HEK293 (cell line): ENCODE data around the gene TSC22D2.

Source experiments
- EGR2 ChIP-seq: fragments of 450-650 bp; formaldehyde crosslinking; IDR thresholded peaks from 2 replicates; pipeline ENCODE4 v1.5.1; 2016; ENCODE audit warnings: low read depth, missing biosample characterization, missing genetic modification characterization
- FEZF1 ChIP-seq: fragments of 450-650 bp; formaldehyde crosslinking; IDR thresholded peaks from 2 replicates; pipeline ENCODE4 v1.5.1; 2016; ENCODE audit warnings: missing biosample characterization, missing genetic modification characterization
- GLI4 ChIP-seq: fragments of 450-650 bp; formaldehyde crosslinking; IDR thresholded peaks from 2 replicates; pipeline ENCODE4 v1.5.1; 2016; ENCODE audit warnings: missing biosample characterization, missing genetic modification characterization
- GLIS1 ChIP-seq: fragments of 450-650 bp; formaldehyde crosslinking; IDR thresholded peaks from 2 replicates; pipeline ENCODE4 v1.5.1; 2016; ENCODE audit warnings: missing biosample characterization, missing genetic modification characterization
- SP3 ChIP-seq: fragments of 450-650 bp; formaldehyde crosslinking; IDR thresholded peaks from 2 replicates; pipeline ENCODE4 v1.5.1; 2016; ENCODE audit warnings: missing biosample characterization, missing genetic modification characterization
- YY2 ChIP-seq: fragments of 450-650 bp; formaldehyde crosslinking; IDR thresholded peaks from 2 replicates; pipeline ENCODE4 v1.5.1; 2016; ENCODE audit warnings: missing biosample characterization, missing genetic modification characterization
- ZFHX2 ChIP-seq: fragments of 450-650 bp; formaldehyde crosslinking; conservative IDR thresholded peaks from 2 replicates; pipeline ENCODE4 v1.5.1; 2016; ENCODE audit warnings: missing biosample characterization, missing genetic modification characterization
- ZNF157 ChIP-seq: fragments of 450-650 bp; formaldehyde crosslinking; IDR thresholded peaks from 2 replicates; pipeline ENCODE4 v1.5.1; 2016; ENCODE audit warnings: missing biosample characterization, missing genetic modification characterization
- ZNF223 ChIP-seq: fragments of 450-650 bp; formaldehyde crosslinking; IDR thresholded peaks from 2 replicates; pipeline ENCODE4 v1.5.1; 2016; ENCODE audit warnings: missing biosample characterization, missing genetic modification characterization
- ZNF292 ChIP-seq: fragments of 450-650 bp; formaldehyde crosslinking; IDR thresholded peaks from 2 replicates; pipeline ENCODE4 v1.5.1; 2016; ENCODE audit warnings: low read depth, missing biosample characterization, missing genetic modification characterization, borderline replicate concordance
- ZNF350 ChIP-seq: fragments of 450-650 bp; formaldehyde crosslinking; IDR thresholded peaks from 2 replicates; pipeline ENCODE4 v1.5.0; 2017; ENCODE audit warnings: missing biosample characterization, mild to moderate bottlenecking, missing genetic modification characterization
- ZNF404 ChIP-seq: fragments of 450-650 bp; formaldehyde crosslinking; IDR thresholded peaks from 2 replicates; pipeline ENCODE4 v1.5.1; 2017; ENCODE audit warnings: missing biosample characterization, missing genetic modification characterization
- ZNF473 ChIP-seq: fragments of 450-650 bp; formaldehyde crosslinking; IDR thresholded peaks from 2 replicates; pipeline ENCODE4 v1.5.1; 2017; ENCODE audit warnings: missing biosample characterization, missing genetic modification characterization
- ZNF558 ChIP-seq: fragments of 450-650 bp; formaldehyde crosslinking; IDR thresholded peaks from 2 replicates; pipeline ENCODE4 v1.5.1; 2016; ENCODE audit warnings: missing biosample characterization, missing genetic modification characterization
- ZNF654 ChIP-seq: fragments of 450-650 bp; formaldehyde crosslinking; IDR thresholded peaks from 2 replicates; pipeline ENCODE4 v1.5.1; 2016; ENCODE audit warnings: low read depth, missing biosample characterization, missing genetic modification characterization
- ZNF658 ChIP-seq: fragments of 450-650 bp; formaldehyde crosslinking; IDR thresholded peaks from 2 replicates; pipeline ENCODE4; 2016; ENCODE audit warnings: missing biosample characterization, missing genetic modification characterization
- ZNF707 ChIP-seq: fragments of 450-650 bp; formaldehyde crosslinking; IDR thresholded peaks from 2 replicates; pipeline ENCODE4 v1.5.1; 2016; ENCODE audit warnings: missing biosample characterization, missing genetic modification characterization
- ZNF76 ChIP-seq: fragments of 450-650 bp; formaldehyde crosslinking; IDR thresholded peaks from 2 replicates; pipeline ENCODE4; 2016; ENCODE audit warnings: low read depth, missing biosample characterization, missing genetic modification characterization, borderline replicate concordance
- ZNF792 ChIP-seq: fragments of 450-650 bp; formaldehyde crosslinking; IDR thresholded peaks from 2 replicates; pipeline ENCODE4 v1.5.1; 2016; ENCODE audit warnings: missing biosample characterization, missing genetic modification characterization
- TF ChIP-seq, protein P1 (sequence below): fragments of 450-650 bp; formaldehyde crosslinking; IDR thresholded peaks from 2 replicates; pipeline ENCODE4 v1.5.1; 2016; ENCODE audit warnings: missing biosample characterization, missing genetic modification characterization
- TF ChIP-seq, protein P2 (sequence below): fragments of 450-650 bp; formaldehyde crosslinking; IDR thresholded peaks from 2 replicates; pipeline ENCODE4 v1.5.1; 2017; ENCODE audit warnings: missing biosample characterization, missing genetic modification characterization
- TF ChIP-seq, protein P3 (sequence below): fragments of 450-650 bp; formaldehyde crosslinking; IDR thresholded peaks from 2 replicates; pipeline ENCODE4 v1.5.1; 2016; ENCODE audit warnings: missing biosample characterization, missing genetic modification characterization
- TF ChIP-seq, protein P4 (sequence below): fragments of 450-650 bp; IDR thresholded peaks from 2 replicates; pipeline ENCODE4 v1.5.1; 2018; ENCODE audit warnings: missing biosample characterization, missing genetic modification characterization
- TF ChIP-seq, protein P5 (sequence below): fragments of 450-650 bp; formaldehyde crosslinking; IDR thresholded peaks from 2 replicates; pipeline ENCODE4 v1.5.1; 2016; ENCODE audit warnings: missing biosample characterization, missing genetic modification characterization, borderline replicate concordance
- TF ChIP-seq, protein P6 (sequence below): fragments of 450-650 bp; formaldehyde crosslinking; IDR thresholded peaks from 2 replicates; pipeline ENCODE4 v1.5.1; 2016; ENCODE audit warnings: missing biosample characterization, missing genetic modification characterization

Gene TSC22D2

DNA sequence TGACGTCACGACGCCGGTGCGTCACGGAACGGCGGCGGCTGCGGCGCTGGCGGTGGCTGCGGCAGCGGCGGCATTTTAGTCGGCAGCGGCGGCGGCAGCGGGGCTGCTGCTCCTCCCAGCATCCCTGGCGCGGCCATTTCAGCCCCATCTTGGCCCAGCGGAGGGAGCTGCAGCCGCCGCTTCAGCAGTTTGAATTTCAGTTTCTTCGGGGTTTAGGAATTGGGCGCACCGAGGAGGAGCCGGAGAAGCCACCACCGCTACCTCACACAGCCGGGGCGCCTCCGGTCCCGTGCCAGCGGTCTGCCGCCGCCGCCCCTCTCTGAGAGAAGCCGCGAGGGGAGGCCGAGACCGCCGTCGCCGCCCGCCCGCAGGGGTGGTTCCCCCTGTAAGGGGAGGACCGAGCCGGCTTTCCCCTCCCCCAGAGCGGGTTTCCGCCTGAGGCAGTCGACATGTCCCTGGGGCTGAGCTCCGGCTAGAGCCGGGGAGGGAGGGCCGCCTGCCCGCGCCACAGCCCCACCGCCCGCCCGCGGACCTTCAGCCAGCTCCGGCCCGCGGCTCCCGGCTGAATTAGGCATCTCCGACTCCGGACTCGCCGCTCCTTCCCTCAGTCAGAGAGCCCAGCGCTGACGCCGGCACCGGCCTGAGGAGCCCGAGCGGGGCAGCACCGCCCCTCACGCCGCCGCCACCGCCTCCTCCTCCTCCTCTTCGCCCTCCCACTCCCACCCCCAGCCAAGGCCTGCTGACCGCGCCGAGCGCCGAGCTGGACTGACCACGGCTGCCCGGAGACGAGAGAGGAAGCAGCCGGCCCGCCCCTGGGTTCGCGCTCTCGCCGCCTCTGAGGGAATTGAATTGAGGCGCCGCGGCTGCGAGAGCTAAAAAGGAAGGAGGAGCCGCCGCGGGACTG is at the start of gene TSC22D2 (continued):
- TF ChIP-seq, protein P1, sequence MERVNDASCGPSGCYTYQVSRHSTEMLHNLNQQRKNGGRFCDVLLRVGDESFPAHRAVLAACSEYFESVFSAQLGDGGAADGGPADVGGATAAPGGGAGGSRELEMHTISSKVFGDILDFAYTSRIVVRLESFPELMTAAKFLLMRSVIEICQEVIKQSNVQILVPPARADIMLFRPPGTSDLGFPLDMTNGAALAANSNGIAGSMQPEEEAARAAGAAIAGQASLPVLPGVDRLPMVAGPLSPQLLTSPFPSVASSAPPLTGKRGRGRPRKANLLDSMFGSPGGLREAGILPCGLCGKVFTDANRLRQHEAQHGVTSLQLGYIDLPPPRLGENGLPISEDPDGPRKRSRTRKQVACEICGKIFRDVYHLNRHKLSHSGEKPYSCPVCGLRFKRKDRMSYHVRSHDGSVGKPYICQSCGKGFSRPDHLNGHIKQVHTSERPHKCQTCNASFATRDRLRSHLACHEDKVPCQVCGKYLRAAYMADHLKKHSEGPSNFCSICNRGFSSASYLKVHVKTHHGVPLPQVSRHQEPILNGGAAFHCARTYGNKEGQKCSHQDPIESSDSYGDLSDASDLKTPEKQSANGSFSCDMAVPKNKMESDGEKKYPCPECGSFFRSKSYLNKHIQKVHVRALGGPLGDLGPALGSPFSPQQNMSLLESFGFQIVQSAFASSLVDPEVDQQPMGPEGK (tag by site-specific recombination), result peak; percentile 53
- TF ChIP-seq SP3 (tag by site-specific recombination) (peak; percentile 85), YY2 (tag by site-specific recombination) (peak; percentile 45; the same call in 1 of the 2 replicates), ZNF76 (tag by site-specific recombination) (peak; percentile 82), ZNF350 (tag by site-specific recombination) (no peak), ZNF223 (tag by site-specific recombination) (no peak), ZNF792 (tag by site-specific recombination) (no peak), ZNF707 (tag by site-specific recombination) (no peak), ZNF157 (tag by site-specific recombination) (no peak), ZNF658 (tag by site-specific recombination) (no peak), ZFHX2 (peak; percentile 81), ZNF404 (no peak), FEZF1 (tag by site-specific recombination) (no peak), GLI4 (tag by site-specific recombination) (no peak), ZNF654 (no peak), ZNF558 (tag by site-specific recombination) (no peak), GLIS1 (peak; percentile 50), ZNF473 (no peak), ZNF292 (tag by site-specific recombination) (no peak), EGR2 (tag by site-specific recombination) (peak; percentile 77)
- TF ChIP-seq, protein P2, sequence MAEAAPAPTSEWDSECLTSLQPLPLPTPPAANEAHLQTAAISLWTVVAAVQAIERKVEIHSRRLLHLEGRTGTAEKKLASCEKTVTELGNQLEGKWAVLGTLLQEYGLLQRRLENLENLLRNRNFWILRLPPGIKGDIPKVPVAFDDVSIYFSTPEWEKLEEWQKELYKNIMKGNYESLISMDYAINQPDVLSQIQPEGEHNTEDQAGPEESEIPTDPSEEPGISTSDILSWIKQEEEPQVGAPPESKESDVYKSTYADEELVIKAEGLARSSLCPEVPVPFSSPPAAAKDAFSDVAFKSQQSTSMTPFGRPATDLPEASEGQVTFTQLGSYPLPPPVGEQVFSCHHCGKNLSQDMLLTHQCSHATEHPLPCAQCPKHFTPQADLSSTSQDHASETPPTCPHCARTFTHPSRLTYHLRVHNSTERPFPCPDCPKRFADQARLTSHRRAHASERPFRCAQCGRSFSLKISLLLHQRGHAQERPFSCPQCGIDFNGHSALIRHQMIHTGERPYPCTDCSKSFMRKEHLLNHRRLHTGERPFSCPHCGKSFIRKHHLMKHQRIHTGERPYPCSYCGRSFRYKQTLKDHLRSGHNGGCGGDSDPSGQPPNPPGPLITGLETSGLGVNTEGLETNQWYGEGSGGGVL (tag by site-specific recombination), result peak; percentile 66
- TF ChIP-seq, protein P3, sequence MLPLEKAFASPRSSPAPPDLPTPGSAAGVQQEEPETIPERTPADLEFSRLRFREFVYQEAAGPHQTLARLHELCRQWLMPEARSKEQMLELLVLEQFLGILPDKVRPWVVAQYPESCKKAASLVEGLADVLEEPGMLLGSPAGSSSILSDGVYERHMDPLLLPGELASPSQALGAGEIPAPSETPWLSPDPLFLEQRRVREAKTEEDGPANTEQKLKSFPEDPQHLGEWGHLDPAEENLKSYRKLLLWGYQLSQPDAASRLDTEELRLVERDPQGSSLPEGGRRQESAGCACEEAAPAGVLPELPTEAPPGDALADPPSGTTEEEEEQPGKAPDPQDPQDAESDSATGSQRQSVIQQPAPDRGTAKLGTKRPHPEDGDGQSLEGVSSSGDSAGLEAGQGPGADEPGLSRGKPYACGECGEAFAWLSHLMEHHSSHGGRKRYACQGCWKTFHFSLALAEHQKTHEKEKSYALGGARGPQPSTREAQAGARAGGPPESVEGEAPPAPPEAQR (tag by site-specific recombination), result no peak
- TF ChIP-seq, protein P4, sequence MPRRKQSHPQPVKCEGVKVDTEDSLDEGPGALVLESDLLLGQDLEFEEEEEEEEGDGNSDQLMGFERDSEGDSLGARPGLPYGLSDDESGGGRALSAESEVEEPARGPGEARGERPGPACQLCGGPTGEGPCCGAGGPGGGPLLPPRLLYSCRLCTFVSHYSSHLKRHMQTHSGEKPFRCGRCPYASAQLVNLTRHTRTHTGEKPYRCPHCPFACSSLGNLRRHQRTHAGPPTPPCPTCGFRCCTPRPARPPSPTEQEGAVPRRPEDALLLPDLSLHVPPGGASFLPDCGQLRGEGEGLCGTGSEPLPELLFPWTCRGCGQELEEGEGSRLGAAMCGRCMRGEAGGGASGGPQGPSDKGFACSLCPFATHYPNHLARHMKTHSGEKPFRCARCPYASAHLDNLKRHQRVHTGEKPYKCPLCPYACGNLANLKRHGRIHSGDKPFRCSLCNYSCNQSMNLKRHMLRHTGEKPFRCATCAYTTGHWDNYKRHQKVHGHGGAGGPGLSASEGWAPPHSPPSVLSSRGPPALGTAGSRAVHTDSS (tag by site-specific recombination), result peak; percentile 56
- TF ChIP-seq, protein P5, sequence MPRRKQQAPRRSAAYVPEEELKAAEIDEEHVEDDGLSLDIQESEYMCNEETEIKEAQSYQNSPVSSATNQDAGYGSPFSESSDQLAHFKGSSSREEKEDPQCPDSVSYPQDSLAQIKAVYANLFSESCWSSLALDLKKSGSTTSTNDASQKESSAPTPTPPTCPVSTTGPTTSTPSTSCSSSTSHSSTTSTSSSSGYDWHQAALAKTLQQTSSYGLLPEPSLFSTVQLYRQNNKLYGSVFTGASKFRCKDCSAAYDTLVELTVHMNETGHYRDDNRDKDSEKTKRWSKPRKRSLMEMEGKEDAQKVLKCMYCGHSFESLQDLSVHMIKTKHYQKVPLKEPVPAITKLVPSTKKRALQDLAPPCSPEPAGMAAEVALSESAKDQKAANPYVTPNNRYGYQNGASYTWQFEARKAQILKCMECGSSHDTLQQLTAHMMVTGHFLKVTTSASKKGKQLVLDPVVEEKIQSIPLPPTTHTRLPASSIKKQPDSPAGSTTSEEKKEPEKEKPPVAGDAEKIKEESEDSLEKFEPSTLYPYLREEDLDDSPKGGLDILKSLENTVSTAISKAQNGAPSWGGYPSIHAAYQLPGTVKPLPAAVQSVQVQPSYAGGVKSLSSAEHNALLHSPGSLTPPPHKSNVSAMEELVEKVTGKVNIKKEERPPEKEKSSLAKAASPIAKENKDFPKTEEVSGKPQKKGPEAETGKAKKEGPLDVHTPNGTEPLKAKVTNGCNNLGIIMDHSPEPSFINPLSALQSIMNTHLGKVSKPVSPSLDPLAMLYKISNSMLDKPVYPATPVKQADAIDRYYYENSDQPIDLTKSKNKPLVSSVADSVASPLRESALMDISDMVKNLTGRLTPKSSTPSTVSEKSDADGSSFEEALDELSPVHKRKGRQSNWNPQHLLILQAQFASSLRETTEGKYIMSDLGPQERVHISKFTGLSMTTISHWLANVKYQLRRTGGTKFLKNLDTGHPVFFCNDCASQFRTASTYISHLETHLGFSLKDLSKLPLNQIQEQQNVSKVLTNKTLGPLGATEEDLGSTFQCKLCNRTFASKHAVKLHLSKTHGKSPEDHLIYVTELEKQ (tag by site-specific recombination), result no peak
- TF ChIP-seq, protein P6, sequence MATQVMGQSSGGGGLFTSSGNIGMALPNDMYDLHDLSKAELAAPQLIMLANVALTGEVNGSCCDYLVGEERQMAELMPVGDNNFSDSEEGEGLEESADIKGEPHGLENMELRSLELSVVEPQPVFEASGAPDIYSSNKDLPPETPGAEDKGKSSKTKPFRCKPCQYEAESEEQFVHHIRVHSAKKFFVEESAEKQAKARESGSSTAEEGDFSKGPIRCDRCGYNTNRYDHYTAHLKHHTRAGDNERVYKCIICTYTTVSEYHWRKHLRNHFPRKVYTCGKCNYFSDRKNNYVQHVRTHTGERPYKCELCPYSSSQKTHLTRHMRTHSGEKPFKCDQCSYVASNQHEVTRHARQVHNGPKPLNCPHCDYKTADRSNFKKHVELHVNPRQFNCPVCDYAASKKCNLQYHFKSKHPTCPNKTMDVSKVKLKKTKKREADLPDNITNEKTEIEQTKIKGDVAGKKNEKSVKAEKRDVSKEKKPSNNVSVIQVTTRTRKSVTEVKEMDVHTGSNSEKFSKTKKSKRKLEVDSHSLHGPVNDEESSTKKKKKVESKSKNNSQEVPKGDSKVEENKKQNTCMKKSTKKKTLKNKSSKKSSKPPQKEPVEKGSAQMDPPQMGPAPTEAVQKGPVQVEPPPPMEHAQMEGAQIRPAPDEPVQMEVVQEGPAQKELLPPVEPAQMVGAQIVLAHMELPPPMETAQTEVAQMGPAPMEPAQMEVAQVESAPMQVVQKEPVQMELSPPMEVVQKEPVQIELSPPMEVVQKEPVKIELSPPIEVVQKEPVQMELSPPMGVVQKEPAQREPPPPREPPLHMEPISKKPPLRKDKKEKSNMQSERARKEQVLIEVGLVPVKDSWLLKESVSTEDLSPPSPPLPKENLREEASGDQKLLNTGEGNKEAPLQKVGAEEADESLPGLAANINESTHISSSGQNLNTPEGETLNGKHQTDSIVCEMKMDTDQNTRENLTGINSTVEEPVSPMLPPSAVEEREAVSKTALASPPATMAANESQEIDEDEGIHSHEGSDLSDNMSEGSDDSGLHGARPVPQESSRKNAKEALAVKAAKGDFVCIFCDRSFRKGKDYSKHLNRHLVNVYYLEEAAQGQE (tag by site-specific recombination), result no peak
